ENCODE measurements around the gene GPR119.

GRCh38 chrX:130393451-130394074 lies 8.1 kb upstream of the GPR119 start:
- TF ChIP-seq CTCF (optimal IDR thresholded peaks at IDR 0.05 in 1 of 3, IDR thresholded peaks at IDR 0.05 in 1 of 3, conservative IDR thresholded peaks at IDR 0.05 in 1 of 3; ENCODE audit: extremely low read depth in 1 of 3, insufficient read depth in 2 of 3, low read length in 3 of 3) (peak; percentile 75 to 87 (median 87)), EZH2 (IDR thresholded peaks at IDR 0.05; ENCODE audit: low read length) (no peak)

All from keratinocyte (primary cell).